ENCODE results near the gene PPP1R37.

DNA sequence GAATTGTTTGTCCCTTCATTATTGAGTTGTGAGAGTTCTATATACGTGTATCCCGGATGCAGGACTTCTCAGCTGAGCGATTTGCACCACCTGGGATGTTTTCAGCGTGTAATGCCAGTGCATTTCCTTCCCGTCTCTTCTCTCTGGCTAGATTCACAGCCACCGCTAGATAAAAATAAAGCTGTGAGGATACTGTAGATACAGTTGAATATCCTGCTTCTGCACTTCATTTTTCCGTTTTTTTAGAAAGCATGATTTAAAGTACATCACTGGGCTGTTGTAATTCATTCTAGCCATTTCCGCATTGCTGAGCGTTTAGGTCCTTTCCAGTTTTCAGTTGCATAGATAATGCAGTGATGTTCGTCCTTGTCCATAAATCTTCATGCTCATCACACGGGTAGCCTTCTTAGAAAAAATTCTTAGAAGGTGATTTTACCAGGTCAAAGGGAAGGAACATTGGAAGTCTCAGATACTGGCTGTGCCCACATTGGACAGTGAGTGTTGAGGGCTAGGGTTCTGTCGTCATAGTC lies 14.7 kb downstream of the PPP1R37 start:
- TF ChIP-seq, protein P1, sequence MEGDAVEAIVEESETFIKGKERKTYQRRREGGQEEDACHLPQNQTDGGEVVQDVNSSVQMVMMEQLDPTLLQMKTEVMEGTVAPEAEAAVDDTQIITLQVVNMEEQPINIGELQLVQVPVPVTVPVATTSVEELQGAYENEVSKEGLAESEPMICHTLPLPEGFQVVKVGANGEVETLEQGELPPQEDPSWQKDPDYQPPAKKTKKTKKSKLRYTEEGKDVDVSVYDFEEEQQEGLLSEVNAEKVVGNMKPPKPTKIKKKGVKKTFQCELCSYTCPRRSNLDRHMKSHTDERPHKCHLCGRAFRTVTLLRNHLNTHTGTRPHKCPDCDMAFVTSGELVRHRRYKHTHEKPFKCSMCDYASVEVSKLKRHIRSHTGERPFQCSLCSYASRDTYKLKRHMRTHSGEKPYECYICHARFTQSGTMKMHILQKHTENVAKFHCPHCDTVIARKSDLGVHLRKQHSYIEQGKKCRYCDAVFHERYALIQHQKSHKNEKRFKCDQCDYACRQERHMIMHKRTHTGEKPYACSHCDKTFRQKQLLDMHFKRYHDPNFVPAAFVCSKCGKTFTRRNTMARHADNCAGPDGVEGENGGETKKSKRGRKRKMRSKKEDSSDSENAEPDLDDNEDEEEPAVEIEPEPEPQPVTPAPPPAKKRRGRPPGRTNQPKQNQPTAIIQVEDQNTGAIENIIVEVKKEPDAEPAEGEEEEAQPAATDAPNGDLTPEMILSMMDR (conservative IDR thresholded peaks at IDR 0.05; ENCODE audit: low read depth, low read length) = no peak
- TF ChIP-seq EZH2 (IDR thresholded peaks at IDR 0.05; ENCODE audit: low read length, unreplicated experiment) (no peak), EZH2phosphoT487 (IDR thresholded peaks at IDR 0.05; ENCODE audit: borderline replicate concordance, low read length) (no peak)

Measured in PC-3 (cell line).